ENCODE data around the gene FXYD4. TPM values are rescaled to one million over a fixed set of nuclear protein-coding genes. Genes with fewer than 3 reads are reported as not detected.

FXYD4 gene
- total and polyA plus RNA-seq, 2 of the 8 experiments (the other 6 are each of a cell fraction or from before 2014, with no cell fraction given), result not detected

GRCh38 chr10:43354330-43354635, 17.2 kb upstream of the FXYD4 start:
- ChIA-PET CTCF (ENCODE audit: partially characterized antibody) (interaction anchor here (0.7 to 5.3 kb wide), 6 partner anchors 14 to 109 kb away, joined by 4 to 29 read pairs (median 6); no protein-coding TSS in a partner anchor), POLR2A (ENCODE audit: partially characterized antibody) (interaction anchor here (0.8 kb wide), 1 partner anchor 29 kb away, joined by 5 read pairs; no protein-coding TSS in a partner anchor)
- FAIRE-seq, result no peak
- no peak for TF ChIP-seq SRF (IDR thresholded peaks at IDR 0.05; ENCODE audit: low read depth, low read length)
- no peak for TF ChIP-seq SUZ12 (IDR thresholded peaks at IDR 0.05; ENCODE audit: low read length)
- no peak for TF ChIP-seq CBX8 (IDR thresholded peaks at IDR 0.05; ENCODE audit: borderline replicate concordance, low read depth, low read length)
- no peak for TF ChIP-seq SAP30 (IDR thresholded peaks at IDR 0.05; ENCODE audit: insufficient read depth, insufficient replicate concordance, low read length)
- TF ChIP-seq CHD2 (IDR thresholded peaks at IDR 0.05; ENCODE audit: low read length), result no peak
- TF ChIP-seq SP4 (IDR thresholded peaks at IDR 0.05; ENCODE audit: low read length), result no peak
- TF ChIP-seq SIX5 (IDR thresholded peaks at IDR 0.05; ENCODE audit: low read depth, low read length), result no peak
- no peak for TF ChIP-seq FOSL1 (IDR thresholded peaks at IDR 0.05; ENCODE audit: insufficient read depth, low read depth, low read length)
- no peak for TF ChIP-seq SIN3A (conservative IDR thresholded peaks at IDR 0.05 in 1 of 2, IDR thresholded peaks at IDR 0.05 in 1 of 2; ENCODE audit: low read depth in 1 of 2, low read length in 2 of 2)
- no peak for TF ChIP-seq RXRA (IDR thresholded peaks at IDR 0.05; ENCODE audit: insufficient read depth, low read depth, low read length)
- no peak for TF ChIP-seq TAF1 (IDR thresholded peaks at IDR 0.05; ENCODE audit: low read depth, low read length)
- no peak for TF ChIP-seq RFX5 (IDR thresholded peaks at IDR 0.05; ENCODE audit: borderline replicate concordance, low read depth, low read length)
- no peak for TF ChIP-seq POU5F1 (IDR thresholded peaks at IDR 0.05; ENCODE audit: low read depth, low read length)
- TF ChIP-seq MAFK (IDR thresholded peaks at IDR 0.05; ENCODE audit: low read depth, low read length), result no peak
- TF ChIP-seq BACH1 (IDR thresholded peaks at IDR 0.05; ENCODE audit: low read length), result no peak

More at GRCh38 chr10:43354330-43354635, 17.2 kb upstream of the FXYD4 start:
- Histone ChIP-seq H3K27me3 (replicated peaks in 1 of 4; ENCODE audit: control insufficient read depth in 3 of 4, extremely low read depth in 1 of 4, insufficient read depth in 3 of 4, low read length in 3 of 4) (no peaks in the 10 kb centered on the region), H2AK5ac (ENCODE audit: low read depth, low read length) (no peak overlapping the region), H3K27ac (ENCODE audit: low read depth, low read length) (no peak overlapping the region), H2BK5ac (ENCODE audit: low read depth, low read length) (no peak overlapping the region), H3K23ac (ENCODE audit: insufficient read length) (no peak overlapping the region), H4K91ac (replicated peaks; ENCODE audit: insufficient read length, low read length) (peak overlapping the region; percentile 34), H3K79me2 (ENCODE audit: control insufficient read depth in 1 of 2, insufficient read depth in 2 of 2, low read length in 2 of 2) (no peaks in the 10 kb centered on the region), H3K14ac (ENCODE audit: insufficient read length) (no peak overlapping the region), H4K20me1 (replicated peaks in 1 of 2; ENCODE audit: control insufficient read depth in 1 of 2, insufficient read depth in 2 of 2, low read length in 2 of 2) (no peaks in the 10 kb centered on the region), H3K4ac (replicated peaks; ENCODE audit: insufficient read length, low read depth, low read length) (no peak overlapping the region), H3K79me1 (ENCODE audit: low read depth, low read length) (no peaks in the 10 kb centered on the region), H4K5ac (ENCODE audit: insufficient read length, low read depth, low read length) (no peak overlapping the region), H3K18ac (ENCODE audit: extremely low read depth, low read length) (peak overlapping the region; percentile 51; the same call in 1 of the 2 replicates), H3K4me3 (ENCODE audit: extremely low read depth in 1 of 4, insufficient read depth in 2 of 4, low read depth in 3 of 4, low read length in 4 of 4) (no peak overlapping the region), H2BK120ac (replicated peaks; ENCODE audit: low read depth, low read length) (no peak overlapping the region), H3K23me2 (ENCODE audit: low read depth, low read length) (no peaks in the 10 kb centered on the region), H3K9ac (replicated peaks in 1 of 4; ENCODE audit: extremely low read depth in 1 of 4, low read depth in 3 of 4, low read length in 3 of 4) (no peak overlapping the region), H2BK12ac (ENCODE audit: low read depth, low read length) (no peak overlapping the region), H3K56ac (replicated peaks; ENCODE audit: insufficient read length, low read depth, low read length) (no peak overlapping the region), H3K36me3 (ENCODE audit: control insufficient read depth in 2 of 4, insufficient read depth in 4 of 4, low read length in 3 of 4) (no peaks in the 10 kb centered on the region), H4K8ac (ENCODE audit: extremely low read depth, insufficient read depth, low read length) (no peak overlapping the region), H3K9me3 (ENCODE audit: insufficient read depth in 2 of 2, low read depth in 1 of 2, low read length in 1 of 2) (no peaks in the 10 kb centered on the region), H3K4me2 (ENCODE audit: insufficient read depth in 1 of 2, low read depth in 2 of 2, low read length in 2 of 2) (peak overlapping the region in 1 of 2 experiments; percentile 28; a peak in 1 of 4 replicates), H2BK15ac (ENCODE audit: low read length) (no peak overlapping the region), H3K4me1 (replicated peaks in 1 of 4; ENCODE audit: control insufficient read depth in 3 of 4, insufficient read depth in 4 of 4, low read length in 3 of 4) (peaks cover 0 to 12% (median 6%) of the 10 kb centered on the region in 4 experiments; a peak in 4 of 7 replicates), H2AFZ (ENCODE audit: low read length) (no peak overlapping the region), H2BK20ac (ENCODE audit: low read length) (peak overlapping the region; percentile 72; the same call in 1 of the 2 replicates)
- whole genome bisulfite sequencing, 2 experiments (ENCODE audit: extremely low coverage in 1 of 2, insufficient coverage in 1 of 2, insufficient read length in 1 of 2, insufficient replicate concordance in 2 of 2, low coverage in 1 of 2, low lambda C conversion rate in 2 of 2, missing lambda C conversion rate in 1 of 2), result 71% methylated on average over 2 of the region's 2 CpGs; no CpG with 5 or more reads in 1 of the 2 experiments
- DNase-seq (ENCODE audit: low read depth in 1 of 2, low spot score in 2 of 2), result no peak

Measured in H1 (cell line).